Activated CD8-positive, alpha-beta memory T cell treated with anti-CD3 and anti-CD28 coated beads, Interleukin-2, amount 50 U/mL, for 24 hours (primary cell): ENCODE measurements around the gene DNMT1.
"Not testable (repeated sequence)": the region's sequence is repeated elsewhere in the genome, so short reads cannot be mapped to it uniquely, and the experiment has no call there.

Experiments
- DNase-seq: peaks from one replicate; pipeline ENCODE4 v3.0.0-alpha.2; 2020; ENCODE audit errors: extremely low read depth

The DNMT1 gene

DNA sequence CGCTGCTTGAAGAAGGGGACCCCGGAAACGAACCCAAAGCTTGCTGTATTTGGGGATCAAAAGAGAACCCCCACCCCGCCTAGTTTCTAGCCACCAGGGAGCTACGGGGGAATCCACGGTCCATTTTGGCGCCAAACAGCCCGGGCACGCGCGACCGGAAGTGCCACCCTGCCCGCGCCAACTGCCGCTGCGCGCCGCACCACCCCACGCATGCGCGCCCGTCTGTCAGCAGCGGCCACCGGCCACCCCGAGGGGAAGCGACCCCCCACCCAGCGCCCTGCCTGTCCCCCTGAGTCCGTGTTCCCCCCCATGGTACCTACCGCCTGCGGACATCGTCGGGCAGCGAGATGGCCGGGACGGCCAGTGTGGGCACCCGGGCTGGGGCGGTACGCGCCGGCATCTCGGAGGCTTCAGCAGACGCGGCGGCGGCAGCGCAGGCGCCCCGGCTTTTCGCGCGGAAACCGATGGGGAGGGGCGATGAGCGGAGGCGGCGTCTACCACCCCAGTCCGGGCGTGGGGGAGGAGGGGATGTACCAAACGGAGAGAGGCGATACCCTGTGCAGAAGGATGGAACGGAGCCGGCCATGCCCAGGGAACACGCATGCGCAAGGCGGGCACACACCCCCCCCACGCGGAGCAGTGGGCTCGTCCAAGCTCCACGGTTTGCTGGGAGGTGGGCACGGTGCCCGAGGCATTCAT lies at the start of gene DNMT1:
Gene DNMT1 (minus strand): TSS at position 454 of the 699 bp plus-strand sequence. CDS start 54 bp downstream, at position 400.
- DNase-seq, result peak; percentile 96

DNA sequence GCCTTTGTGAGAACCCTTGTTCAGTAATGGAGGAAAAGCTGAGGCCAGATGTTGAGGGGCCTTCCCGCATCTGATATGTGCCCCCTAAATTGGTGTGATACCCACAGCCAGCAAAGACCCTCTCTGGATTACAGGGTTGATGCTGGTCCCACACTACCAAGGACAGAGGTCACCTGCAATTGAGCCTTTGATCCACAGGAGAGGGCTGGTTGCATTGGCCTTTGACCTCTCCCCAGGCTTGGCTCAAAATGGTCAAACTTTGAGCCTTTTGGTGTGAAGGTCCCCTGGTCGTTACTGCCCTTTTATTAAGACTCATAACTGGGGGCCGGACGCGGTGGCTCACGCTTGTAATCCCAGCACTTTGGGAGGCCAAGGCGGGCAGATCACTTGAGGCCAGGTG lies 48.9 kb upstream of the DNMT1 start:
- no peak for DNase-seq

DNA sequence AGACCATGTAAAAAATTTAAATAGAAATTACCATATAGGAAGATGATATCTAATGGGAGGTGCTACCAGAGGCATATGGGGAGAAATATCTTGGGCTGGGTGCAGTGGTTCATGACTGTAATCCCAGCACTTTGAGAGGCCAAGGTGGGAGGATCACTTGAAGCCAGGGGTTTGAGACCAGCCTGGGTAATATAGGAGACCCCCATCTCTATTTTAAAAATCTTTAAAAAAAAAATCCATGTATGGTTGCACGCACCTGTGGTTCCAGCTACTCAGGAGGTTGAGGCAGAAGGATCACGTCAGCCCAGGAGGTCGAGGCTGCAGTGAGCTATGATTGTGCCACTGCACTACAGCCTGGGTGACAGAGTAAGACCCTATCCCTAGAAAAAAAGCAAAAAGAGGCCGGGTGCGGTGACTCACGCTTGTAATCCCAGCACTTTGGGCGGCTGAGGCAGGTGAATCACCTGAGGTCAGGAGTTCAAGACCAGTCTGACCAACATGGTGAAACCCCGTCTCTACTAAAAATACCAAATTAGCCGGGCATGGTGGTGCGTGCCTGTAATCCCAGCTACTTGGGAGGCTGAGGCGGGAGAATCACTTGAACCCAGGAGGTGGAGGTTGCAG lies 47.2 kb upstream of the DNMT1 start:
- not testable (repeated sequence) for DNase-seq

DNA sequence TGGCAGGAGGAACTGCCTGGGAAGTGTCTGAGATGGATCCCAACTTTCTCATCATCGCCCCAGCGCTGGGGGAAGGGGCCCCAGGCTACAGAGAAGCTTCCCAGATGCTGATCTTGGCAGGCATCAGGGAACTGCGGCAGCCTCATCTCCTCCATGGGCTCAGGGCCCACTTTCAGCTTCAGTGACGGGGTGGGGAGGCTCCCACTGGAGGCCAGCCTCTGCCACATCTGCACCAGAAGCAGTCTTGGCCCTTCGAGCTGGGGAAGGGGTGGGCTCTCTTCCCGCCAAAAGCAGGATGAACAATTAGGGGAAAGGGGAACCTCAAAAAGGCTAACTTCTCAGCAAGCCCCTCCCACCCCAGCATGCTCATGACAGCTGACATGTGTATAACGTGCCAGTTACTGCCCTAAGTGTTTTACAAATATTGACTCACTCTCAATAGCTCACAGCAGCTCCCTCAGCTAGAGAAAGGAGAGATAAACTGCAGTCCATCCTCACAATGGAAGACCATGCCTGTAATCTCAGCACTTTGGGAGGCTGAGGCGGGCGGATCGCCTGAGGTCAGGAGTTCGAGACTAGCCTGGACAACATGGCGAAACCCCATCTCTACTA lies 43.5 kb upstream of the DNMT1 start:
- DNase-seq, result no peak

DNA sequence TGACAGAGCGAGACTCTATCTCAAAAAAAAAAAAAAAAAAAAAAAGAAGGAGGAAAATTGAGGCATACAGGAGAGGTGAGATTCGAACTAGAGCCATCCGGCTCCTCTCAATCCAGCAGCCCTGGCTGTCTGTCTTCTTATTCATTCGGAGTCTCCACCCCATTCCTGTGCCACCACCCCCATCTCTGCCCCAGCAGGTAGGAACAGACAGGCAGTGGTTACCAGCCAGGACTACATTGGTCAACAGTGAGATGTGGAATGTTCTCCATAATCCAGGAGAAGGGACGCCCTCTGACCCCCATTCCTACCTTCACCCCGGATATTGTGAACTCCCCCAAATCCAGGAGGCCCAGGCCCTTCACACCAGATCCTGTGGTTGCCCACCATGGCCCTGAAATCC lies 42.9 kb upstream of the DNMT1 start:
- DNase-seq, result no peak

DNA sequence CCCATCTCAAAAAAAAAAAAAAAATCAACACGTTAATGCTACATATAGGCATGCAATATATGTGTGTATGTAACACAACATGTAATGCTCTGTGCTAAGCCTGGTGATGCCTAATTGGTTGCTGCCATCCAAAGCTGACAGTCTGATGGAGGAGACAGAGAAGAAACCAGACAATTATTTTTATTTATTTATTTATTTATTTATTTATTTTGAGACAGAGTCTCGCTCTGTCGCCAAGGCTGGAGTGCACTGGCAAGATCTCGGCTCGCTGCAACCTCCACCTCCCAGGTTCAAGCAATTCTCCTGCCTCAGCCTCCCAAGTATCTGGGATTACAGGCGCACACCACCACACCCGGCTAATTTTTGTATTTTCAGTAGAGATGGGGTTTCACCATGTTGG lies 40.7 kb upstream of the DNMT1 start:
- DNase-seq, result not testable (repeated sequence)

DNA sequence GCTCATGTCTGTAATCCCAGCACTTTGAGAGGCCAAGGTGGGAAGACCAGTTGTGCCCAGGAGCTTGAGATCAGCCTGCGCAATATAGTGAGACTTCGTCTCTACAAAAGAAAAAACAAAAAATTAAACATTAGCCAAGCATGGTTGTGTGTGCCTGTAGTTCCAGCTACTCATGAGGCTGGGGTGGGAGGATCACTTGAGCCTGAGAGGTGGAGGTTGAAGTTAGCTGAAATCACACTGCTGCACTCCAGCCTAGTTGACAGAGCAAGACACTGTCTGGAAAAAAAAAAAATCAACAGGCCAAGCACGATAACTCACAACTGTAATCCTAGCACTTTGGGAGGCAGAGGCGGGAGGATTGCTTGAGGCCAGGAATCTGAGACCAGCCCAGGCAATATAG lies 40.2 kb upstream of the DNMT1 start:
- DNase-seq, result no peak

DNA sequence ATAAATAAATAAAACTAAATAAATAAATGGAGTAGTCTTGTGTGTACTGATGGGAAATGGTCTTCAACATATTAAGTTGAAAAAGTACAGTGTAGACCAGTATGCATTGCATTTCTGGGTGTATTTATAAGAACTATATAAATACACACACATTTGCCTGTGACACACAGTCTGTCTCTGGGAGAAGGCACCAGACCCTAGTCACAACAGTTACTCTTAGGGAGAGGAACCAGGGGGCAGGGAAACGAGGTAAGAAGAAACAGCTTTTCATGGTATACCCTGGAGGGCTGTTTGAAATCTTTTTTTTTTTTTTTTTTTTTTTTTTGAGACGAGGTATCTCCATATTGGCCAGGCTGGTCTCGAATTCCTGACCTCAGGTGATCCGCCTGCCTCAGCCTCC lies 39.2 kb upstream of the DNMT1 start:
- no peak for DNase-seq

DNA sequence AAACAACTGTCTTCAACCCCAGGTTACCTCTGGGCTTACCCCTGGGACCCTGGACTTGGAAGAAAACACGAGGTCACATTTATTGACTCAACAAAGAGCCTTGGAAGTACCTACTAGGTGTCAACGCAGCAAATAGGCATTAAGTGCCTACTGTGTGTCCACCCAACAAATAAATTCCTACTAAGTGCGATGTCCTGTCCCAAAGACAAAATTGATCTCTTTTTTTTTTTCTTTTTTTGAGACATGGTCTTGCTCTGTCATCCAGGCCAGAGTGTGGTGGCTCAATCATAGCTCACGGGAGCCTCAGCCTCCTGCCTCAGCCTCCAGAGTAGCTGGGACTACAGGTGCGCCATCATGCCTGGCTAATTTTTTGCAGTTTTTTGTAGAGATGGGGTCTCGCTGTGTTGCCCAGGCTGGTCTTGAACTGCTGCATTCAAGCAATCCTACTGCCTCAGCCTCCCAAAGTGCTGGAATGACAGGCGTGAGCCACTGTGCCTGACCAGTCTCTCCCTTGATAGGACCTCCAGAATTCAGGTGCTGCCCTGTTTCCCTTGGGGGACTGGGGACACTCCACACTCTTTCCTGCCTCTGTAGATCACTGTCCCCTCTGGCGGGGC lies 37.0 kb upstream of the DNMT1 start:
- no peak for DNase-seq

DNA sequence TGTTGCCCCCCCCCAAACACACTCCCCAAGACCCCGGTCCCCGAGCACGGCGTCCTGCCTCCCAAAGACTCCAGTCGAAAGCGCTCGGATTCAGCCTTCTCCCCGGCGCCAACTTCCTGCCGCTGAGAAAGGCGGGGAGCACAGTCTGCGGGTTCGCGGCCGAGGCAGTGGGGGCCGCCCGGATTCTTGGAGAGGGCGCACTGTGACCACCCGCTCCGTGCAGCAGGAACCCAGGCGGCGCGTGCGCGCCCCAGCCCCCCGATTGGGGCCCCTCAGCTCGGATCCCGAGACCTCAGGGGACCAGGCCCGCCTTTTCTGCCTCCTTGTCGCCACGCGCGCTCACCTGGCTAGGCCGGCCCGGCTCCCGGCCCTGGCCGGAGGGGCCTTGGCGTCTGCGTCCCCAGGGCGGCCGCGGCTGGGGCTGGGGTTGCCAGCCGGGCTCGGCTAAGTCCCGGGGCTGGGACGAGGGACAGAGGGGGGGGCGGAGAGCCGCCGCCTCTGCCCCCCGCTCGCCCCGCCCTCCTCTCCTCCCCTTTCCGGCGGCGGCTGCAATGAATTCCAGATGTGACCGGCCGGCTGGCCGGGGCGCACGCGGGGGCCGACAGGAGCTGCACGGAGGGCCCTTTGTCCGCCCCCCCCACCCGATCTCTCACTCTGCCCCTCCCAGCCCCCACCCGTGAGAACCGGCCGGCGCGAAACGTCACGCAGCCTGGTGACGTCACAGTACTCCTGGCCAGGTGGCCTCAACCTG lies 36.3 kb upstream of the DNMT1 start, which contains the start of gene S1PR2:
Gene S1PR2 (minus strand): TSS at position 471 of the 751 bp plus-strand sequence. CDS start 6,426 bp downstream, outside the sequence.
- no peak for DNase-seq

DNA sequence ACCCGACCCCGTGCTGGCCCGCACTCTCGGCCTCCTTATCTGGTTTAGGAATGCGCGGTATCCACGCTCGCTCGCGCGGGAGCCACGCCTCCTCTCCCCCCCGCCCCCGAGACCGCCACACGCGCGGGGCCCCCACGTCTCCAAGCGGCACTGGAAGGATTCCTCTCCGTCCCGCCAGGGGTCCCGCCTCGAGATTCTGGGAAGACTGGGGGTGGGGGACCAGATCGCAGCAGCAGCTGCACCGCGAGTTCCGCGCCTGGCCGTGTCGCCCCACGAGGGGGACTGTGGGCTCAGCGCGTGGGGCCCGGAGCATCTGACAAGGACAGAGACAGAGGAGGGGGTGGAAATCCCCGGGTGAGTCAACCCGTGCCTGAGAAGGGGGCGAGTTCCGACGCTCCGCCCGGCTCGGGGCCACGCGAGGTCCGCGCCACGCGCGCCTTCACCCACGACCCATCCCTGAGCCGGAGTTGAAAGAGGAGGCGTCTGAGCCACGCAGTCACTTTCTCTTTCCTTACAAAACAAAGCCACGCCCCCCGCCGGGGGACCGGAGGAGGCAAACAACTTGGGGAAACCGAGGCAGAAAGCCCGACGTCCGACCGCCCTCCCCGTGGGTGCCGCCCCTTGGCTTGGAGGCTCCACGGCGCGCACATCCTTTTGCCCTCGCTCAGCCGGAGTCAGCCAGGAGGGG lies 35.6 kb upstream of the DNMT1 start:
- DNase-seq, result no peak

DNA sequence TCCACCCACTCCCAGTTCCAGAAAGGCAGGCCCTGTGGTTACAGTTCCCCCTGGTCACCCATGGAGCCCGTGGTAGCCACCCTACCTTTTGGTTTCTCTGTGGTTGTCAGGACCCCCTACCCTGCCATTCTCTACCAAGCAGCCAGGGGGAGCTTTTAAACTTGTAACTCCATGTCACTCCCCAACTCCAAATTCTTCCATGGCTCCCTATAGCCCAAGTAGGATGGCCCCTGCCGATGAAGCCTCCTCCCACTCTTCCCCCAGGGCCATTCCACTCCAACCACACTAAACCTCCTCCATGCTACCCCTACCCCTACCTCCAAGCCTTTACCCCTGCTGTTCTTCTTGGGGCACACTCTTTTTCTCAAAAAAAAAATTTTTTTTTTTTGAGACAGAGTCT lies 34.2 kb upstream of the DNMT1 start:
- no peak for DNase-seq

DNA sequence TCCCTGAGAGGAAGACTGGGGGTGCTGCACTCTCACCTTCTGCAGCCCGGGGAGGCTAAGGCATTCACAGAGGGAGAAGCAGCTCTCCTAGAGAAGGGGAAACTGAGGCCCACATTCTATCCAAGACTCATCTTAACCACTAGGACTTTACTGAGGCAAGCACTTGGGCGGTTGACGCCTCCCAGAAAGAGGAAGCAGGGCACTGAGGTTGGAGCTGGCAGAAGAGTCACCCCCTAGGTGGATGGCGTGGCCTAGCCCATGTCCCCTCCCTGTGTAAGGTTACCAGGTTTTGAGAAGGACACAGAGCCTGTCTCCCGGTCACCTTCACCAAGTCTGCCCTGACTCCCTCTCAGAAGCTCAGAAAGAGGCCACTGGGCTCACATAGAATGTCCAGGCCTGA lies 33.6 kb upstream of the DNMT1 start:
- no peak for DNase-seq

DNA sequence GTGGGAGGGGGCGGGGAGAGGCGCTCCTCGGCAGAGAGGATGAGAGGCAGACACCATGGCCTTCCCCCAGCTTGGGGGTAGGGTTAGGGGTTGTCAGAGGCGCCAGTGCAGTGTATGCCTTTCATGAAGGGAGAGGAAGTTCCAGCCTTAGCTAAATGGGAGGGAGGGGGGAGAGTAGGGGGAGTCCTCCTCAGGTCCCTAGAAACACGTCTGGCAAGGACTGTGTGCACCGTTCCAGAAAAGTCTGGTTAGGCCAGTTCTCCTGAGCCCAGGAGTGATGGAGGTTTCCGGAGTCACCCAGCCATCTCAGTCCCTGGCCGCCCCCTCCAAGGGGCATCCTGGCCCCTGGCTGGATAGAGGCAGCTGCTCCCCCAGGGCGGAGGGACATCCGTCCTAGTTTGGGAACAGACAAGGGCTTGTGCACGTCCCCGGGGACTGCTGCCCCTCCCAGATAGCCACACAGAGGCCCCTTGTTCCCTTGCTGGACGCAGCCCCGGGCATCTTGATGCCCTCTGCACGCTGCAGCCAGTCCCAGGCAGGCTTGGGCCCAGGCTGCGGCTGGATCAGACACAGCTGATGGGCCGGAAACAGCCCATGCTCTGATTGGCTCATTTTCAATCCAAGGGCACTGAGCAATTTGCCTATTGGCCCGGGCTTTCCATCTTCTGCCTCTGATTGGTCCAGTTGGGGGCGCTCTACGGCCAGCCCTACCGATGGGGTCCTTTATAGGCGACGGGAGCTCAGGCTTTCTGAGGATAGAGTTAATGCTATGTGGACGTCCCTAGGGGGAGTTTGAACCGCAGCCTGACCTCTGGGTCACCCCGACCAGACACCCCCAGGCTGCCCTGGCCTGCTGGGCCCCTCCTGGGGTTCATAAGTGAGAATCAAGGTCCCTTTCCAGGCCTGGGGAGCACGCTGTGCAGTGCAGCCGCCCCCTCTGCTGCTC lies 32.5 kb upstream of the DNMT1 start:
- no peak for DNase-seq

DNA sequence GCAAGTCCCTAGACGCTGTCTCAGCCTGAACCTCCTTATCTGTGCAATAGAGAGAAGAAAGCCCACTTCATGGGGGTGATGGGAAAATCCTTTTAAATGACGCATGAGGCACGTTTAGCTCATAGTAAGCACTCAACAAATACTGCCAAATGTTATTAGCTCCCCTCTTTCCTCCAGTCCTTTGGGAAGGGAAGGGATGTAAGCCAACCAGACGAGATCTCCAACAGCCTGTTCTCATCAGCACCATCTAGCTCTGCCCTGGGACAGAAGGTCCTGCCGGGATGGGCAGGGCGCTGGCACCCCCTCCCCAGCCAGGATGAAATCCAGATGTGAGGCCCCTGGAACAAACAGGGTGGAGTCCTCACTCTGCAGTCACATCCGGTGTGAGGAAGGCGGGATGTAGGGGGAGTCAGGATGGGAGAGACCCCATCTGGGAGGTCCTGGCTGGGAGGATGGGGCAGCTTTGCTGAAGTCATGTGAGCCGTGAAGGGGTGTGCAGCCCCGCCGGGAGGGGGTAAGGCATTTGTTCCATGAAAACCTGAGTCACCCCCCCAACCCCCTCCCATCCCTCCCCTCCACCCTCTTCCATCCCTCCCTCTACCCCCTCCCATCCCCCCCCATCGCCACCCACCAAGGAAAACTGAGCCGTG lies 31.7 kb upstream of the DNMT1 start:
- DNase-seq, result no peak

DNA sequence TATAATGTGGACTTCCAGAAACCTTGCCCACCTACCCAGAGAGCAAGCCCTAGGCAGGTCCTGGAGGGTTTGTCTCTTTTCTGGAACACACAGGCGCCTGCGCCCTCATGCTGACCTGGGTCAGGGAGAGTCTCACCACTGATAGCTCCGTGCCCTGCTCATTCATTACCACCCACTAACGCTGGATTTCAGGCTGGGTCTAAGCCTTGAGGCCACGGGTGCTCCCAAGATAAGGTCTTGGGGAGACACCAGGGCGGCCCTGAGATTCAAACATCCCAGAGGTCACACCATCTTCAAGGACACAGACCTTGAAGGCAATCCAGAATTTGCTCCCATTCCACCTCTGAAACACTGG lies 31.2 kb upstream of the DNMT1 start:
- DNase-seq, result no peak

DNA sequence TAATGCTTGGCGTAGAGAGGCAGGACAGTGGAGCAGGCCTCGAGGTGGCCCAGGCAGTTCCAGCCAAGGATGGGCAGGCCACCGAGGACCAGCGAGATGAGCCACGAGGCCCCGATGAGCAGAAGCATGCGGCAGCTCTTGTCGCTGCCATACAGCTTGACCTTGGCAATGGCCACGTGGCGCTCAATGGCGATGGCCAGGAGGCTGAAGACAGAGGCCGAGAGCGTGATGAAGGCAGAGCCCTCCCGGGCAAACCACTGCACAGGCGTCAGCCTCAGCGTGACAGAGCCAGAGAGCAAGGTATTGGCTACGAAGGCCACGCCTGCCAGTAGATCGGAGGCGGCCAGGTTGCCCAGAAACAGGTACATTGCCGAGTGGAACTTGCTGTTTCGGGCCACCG lies 29.6 kb upstream of the DNMT1 start:
- DNase-seq, result no peak

DNA sequence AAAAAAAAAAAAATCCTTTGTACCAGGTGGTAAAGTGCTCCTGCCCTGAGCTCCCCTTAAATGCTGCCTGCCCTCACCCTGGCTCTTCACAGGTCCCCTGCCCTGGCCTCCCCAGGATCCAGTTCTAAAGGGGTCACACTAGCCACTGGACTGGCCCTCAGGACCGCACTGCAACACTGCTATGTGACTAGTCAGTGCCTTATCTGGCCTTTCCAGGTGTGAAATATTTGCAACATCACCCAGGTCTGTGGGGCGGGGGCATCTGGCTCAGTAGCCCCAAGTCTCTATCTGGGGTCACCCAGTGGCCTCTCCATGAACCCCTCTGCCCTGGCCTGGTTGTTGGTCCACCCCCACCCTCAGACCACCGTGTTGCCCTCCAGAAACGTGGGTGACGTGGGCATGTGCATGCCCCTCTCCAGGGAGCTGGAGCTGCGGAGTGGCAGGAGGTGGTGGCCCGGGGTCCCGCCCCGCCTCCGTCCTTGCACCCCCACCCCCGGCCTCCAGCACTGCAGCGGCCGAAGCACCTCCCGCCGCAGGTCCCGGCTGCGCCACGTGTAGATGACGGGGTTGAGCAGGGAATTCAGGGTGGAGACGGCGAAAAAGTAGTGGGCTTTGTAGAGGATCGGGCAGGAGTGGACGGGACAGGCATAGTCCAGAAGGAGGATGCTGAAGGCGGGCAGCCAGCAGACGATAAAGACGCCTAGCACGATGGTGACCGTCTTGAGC lies 28.9 kb upstream of the DNMT1 start:
- DNase-seq, result no peak
